Gastroesophageal sphincter (tissue), 4 donors: ENCODE measurements around the gene RNF213. TPM values are rescaled to one million over a fixed set of nuclear protein-coding genes. Genes with fewer than 3 reads are reported as not detected.
"Not testable (repeated sequence)": the region's sequence is repeated elsewhere in the genome, so short reads cannot be mapped to it uniquely, and the experiment has no call there.

Experiments
- ATAC-seq: fragments of 150-250 bp; one replicate; pipeline ENCODE4 v1.9.1; 2016; ENCODE audit warnings: mild to moderate bottlenecking, moderate library complexity
- H3K27ac ChIP-seq, 4 donors: fragments of 200-600 bp; sonication (generic) in 3 of 4; 1 replicate in 3 of 4; 2 replicates in 1 of 4; pipeline ENCODE4 v1.5.1; 2016 to 2019
- H3K27me3 ChIP-seq: fragments of 200-600 bp; sonication (generic); one replicate; pipeline ENCODE4 v1.5.1; 2019
- H3K36me3 ChIP-seq, 2 donors: fragments of 200-600 bp; sonication (generic); one replicate each; pipeline ENCODE4 v1.5.1; 2019; ENCODE audit warnings: control low read depth in 1 of 2
- H3K4me1 ChIP-seq, 3 donors: fragments of 200-600 bp; sonication (generic); 1 replicate in 2 of 3; 2 replicates in 1 of 3; pipeline ENCODE4 v1.5.1; 2016 to 2019; ENCODE audit warnings: control low read depth in 2 of 3
- H3K4me3 ChIP-seq, 2 donors: fragments of 200-600 bp; sonication (generic); one replicate each; pipeline ENCODE4 v1.5.1; 2019; ENCODE audit warnings: mild to moderate bottlenecking in 1 of 2, moderate library complexity in 1 of 2
- H3K9me3 ChIP-seq, 3 donors: fragments of 200-600 bp; sonication (generic); one replicate each; pipeline ENCODE4 v1.5.1; 2017 to 2019; ENCODE audit warnings: control low read depth in 2 of 3
- CTCF ChIP-seq, 4 experiments: fragments of 200-600 bp in 2 of 4; fragments of 450-650 bp in 2 of 4; sonication (generic) in 1 of 4; IDR thresholded peaks; one replicate each; pipeline ENCODE4 v1.5.1; 2017 to 2019; ENCODE audit warnings: antibody characterized with exemption in 4 of 4, mild to moderate bottlenecking in 2 of 4, moderate library complexity in 2 of 4
- EP300 ChIP-seq: sonication (generic); formaldehyde crosslinking; IDR thresholded peaks from one replicate; pipeline ENCODE4 v1.6.1; 2017; ENCODE audit warnings: antibody characterized with exemption, mild to moderate bottlenecking
- POLR2A ChIP-seq, 2 donors: fragments of 450-650 bp; IDR thresholded peaks; one replicate each; pipeline ENCODE4 v1.6.1; 2017; ENCODE audit warnings: antibody characterized with exemption in 2 of 2, mild to moderate bottlenecking in 2 of 2, moderate library complexity in 1 of 2
- POLR2AphosphoS5 ChIP-seq: sonication (generic); formaldehyde crosslinking; IDR thresholded peaks from one replicate; pipeline ENCODE4 v1.6.1; 2017; ENCODE audit warnings: antibody characterized with exemption
- WGBS, 2 donors: methylation state at CpG; one replicate each; pipeline ENCODE4 v1.1.5; 2018; ENCODE audit warnings: low coverage in 1 of 2; 5-methylcytosine and 5-hydroxymethylcytosine counted together
- total RNA-seq, 4 donors: library from RNA; depleted of rRNA; stranded (reverse); fragments of >200 nt; gene quantifications; one replicate each; pipeline ENCODE4 v1.1.0, GENCODE V29; 2016

The RNF213 gene
- total RNA-seq, 4 donors from 2014 or later: 59.2 to 87.6 (median 67.8) TPM

DNA sequence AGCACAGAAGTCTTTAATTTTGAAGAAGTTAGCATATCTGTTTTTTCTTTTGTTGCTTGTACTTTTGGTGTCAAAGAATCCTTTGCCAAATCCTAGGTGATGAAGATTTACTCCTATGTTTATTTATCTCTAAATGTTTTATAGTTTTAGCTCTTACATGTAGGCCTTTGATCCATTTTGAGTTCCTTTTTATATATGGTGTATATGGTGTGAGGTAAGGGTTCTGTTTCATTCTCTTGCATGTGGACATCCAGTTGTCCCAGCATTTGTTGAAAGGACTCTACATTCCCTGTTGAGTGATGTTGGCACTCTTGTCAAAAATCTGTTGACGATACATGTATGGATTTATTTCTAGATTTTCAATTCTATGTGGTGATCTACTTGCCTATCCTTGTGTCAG is 62.2 kb downstream of the RNF213 start:
- Histone ChIP-seq H3K4me1 (no peaks in the 10 kb centered on the region), H3K9me3 (no peaks in the 10 kb centered on the region), H3K4me3 (no peak overlapping the region), H3K36me3 (peaks cover 0 to 98% of the 10 kb centered on the region in 2 donors), H3K27me3 (no peaks in the 10 kb centered on the region), H3K27ac (no peak overlapping the region)
- TF ChIP-seq POLR2A (IDR thresholded peaks at IDR 0.05) (no peak), EP300 (no peak)
- 100% methylated on average over 1 of the region's 1 CpG; no CpG with 5 or more reads in 1 of the 2 donors for WGBS, 2 donors
- ATAC-seq: no peak

DNA sequence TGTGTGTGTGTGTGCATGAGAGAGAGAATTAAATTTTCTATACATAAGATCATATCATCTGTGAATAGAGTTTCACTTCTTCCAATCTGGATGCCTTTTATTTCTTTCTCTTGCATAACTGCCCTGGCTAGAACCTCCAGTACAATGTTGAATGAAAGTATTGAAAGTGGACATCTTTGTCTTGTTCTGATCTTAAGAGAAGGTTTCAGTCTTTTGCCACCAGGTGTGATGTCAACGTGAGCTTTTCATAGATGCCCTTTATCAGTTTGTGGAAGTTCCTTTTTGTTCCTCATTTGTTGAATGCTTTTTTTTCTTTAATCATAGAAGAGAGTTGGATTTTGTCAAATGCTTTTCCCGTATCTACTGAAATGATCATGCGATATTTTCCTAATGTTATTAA is 63.3 kb downstream of the RNF213 start:
- Histone ChIP-seq H3K36me3 (peaks cover 0 to 98% of the 10 kb centered on the region in 2 donors), H3K27ac (no peak overlapping the region), H3K9me3 (no peaks in the 10 kb centered on the region), H3K4me3 (no peak overlapping the region), H3K4me1 (no peaks in the 10 kb centered on the region), H3K27me3 (no peaks in the 10 kb centered on the region)
- ATAC-seq: no peak
- TF ChIP-seq POLR2A (IDR thresholded peaks at IDR 0.05) (no peak), CTCF (IDR thresholded peaks at IDR 0.05) (no peak), POLR2AphosphoS5 (no peak), EP300 (no peak)
- 93 to 95% methylated on average over 3 of the region's 3 CpGs for WGBS, 2 donors

GRCh38 chr17:80327518-80327917 is 66.9 kb downstream of the RNF213 start:
- Histone ChIP-seq H3K36me3 (peaks cover 0 to 98% of the 10 kb centered on the region in 2 donors), H3K9me3 (no peaks in the 10 kb centered on the region), H3K4me3 (no peak overlapping the region), H3K27me3 (no peaks in the 10 kb centered on the region), H3K27ac (no peak overlapping the region), H3K4me1 (no peaks in the 10 kb centered on the region)
- no peak for ATAC-seq
- WGBS, 2 donors: 53 to 57% methylated on average over 7 to 10 of the region's 10 CpGs
- no peak for TF ChIP-seq POLR2AphosphoS5
- TF ChIP-seq EP300: no peak
- TF ChIP-seq POLR2A (IDR thresholded peaks at IDR 0.05): no peak
- TF ChIP-seq CTCF (IDR thresholded peaks at IDR 0.05): no peak

- Histone ChIP-seq H3K9me3 (no peaks in the 10 kb centered on the region), H3K4me3 (no peak overlapping the region), H3K27me3 (no peaks in the 10 kb centered on the region), H3K27ac (no peak overlapping the region), H3K36me3 (peaks cover 0 to 98% of the 10 kb centered on the region in 2 donors), H3K4me1 (no peaks in the 10 kb centered on the region)
- no peak for ATAC-seq
- WGBS, 2 donors: 82 to 88% methylated on average over 20 of the region's 21 CpGs
- TF ChIP-seq POLR2AphosphoS5: no peak
- TF ChIP-seq EP300: no peak
- no peak for TF ChIP-seq CTCF (IDR thresholded peaks at IDR 0.05)
- TF ChIP-seq POLR2A (IDR thresholded peaks at IDR 0.05): no peak
Measured at GRCh38 chr17:80328634-80329380, 68.2 kb downstream of the RNF213 start.

DNA sequence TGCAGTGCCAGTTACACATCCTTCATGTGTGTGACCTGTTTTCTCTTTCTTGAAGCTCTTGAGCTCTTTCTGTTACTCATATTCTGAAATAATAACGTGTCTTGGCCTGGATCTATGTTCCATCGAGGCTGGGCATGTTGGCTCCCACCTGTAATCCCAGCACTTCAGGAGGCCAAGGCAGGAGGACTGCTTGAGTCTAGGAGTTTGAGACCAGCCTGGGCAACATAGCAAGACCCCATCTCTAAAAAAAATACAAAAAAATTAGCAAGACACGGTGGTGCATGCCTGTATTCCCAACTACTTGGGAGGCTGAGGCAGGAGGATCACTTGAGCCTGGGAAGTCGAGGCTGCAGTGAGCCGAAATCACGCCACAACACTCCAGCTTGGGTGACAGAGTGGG is 68.8 kb downstream of the RNF213 start:
- not testable (repeated sequence) for ATAC-seq
- peaks cover 0 to 100% of the 10 kb centered on the region in 2 donors for H3K36me3 ChIP-seq
- 76 to 94% methylated on average over 3 to 5 of the region's 6 CpGs for WGBS, 2 donors

GRCh38 chr17:80330276-80330675 is 69.6 kb downstream of the RNF213 start:
- Histone ChIP-seq H3K4me3 (no peak overlapping the region), H3K36me3 (peaks cover 0 to 100% of the 10 kb centered on the region in 2 donors), H3K27me3 (no peaks in the 10 kb centered on the region), H3K4me1 (no peaks in the 10 kb centered on the region), H3K9me3 (no peaks in the 10 kb centered on the region), H3K27ac (no peak overlapping the region)
- WGBS, 2 donors: 92% methylated on average over 6 of the region's 9 CpGs; no CpG with 5 or more reads in 1 of the 2 donors
- ATAC-seq: no peak
- TF ChIP-seq EP300 (no peak), CTCF (IDR thresholded peaks at IDR 0.05) (no peak), POLR2A (IDR thresholded peaks at IDR 0.05) (no peak), POLR2AphosphoS5 (no peak)

More for the DNA sequence above, 68.8 kb downstream of the RNF213 start:
- not testable (repeated sequence) for H3K4me1 ChIP-seq, H3K27me3 ChIP-seq, H3K27ac ChIP-seq, H3K4me3 ChIP-seq, H3K9me3 ChIP-seq

DNA sequence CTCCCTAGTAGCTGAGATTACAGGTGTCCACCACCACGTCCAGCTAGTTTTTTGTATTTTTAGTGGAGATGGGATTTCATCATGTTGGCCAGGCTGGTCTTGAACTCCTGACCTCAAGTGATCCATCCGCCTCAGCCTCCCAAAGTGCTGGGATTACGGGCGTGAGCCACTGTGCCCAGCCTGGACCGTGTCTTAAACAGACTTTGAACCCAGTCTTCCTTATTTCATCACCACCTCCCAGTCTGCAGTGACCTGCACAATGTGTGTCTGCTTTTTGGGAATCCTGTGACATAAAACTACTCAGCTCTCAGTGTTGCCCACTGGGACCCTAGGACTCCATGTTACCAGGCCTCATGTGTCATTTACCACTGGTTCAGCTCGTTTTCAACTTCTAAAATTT is 70.3 kb downstream of the RNF213 start:
- H3K4me1 ChIP-seq, H3K27ac ChIP-seq, H3K9me3 ChIP-seq, H3K27me3 ChIP-seq, H3K4me3 ChIP-seq, ATAC-seq: not testable (repeated sequence)
- H3K36me3 ChIP-seq: peaks cover 0 to 100% of the 10 kb centered on the region in 2 donors
- 78 to 92% methylated on average over 3 to 5 of the region's 6 CpGs for WGBS, 2 donors
